NOMO-1 treated with dmso at 0.1 percent for 144 hours (cell line): Measurements from ENCODE around the gene CRELD2.
A peak's percentile ranks its signal among the peaks of the same experiment; 100 is the strongest.

Experiments
- DNase-seq: peaks from one replicate; lab custom pipeline; 2025; ENCODE audit not compliant: unreplicated experiment; lab: John Stamatoyannopoulos, UW

CRELD2 gene

GRCh38 chr22:49966041-49966773 is 47.8 kb downstream of the CRELD2 start:
- no peak for DNase-seq

- peak; percentile 64 for DNase-seq
Observed at GRCh38 chr22:49966774-49967705, 48.6 kb downstream of the CRELD2 start.

DNA sequence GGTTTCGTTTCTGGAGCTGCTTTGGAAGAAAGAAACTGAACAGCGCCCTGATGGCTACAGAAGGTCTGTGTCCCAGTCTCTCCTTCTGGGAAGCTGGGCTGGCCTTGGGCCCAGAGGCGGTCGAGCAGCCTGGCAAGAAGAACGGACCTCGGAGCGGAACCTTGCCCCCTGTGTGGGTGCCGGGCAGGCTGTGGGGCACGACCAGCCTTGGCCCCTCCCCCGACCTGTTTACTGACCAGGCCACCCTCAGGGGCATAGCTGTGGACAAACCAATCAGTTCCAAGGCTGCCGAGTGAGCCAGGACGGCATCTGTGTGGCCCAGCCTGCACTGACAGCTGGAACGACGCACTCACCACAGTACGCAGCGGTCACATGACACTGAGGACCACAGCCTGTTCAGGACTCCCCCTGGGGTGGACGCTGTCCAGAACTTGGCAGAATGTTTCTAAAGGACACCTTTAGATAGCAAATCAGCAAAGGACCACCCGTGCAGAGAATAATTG is 49.3 kb downstream of the CRELD2 start:
- DNase-seq = no peak

GRCh38 chr22:49968313-49968830 is 49.9 kb downstream of the CRELD2 start:
- DNase-seq = no peak

GRCh38 chr22:49968831-49969661 is 50.6 kb downstream of the CRELD2 start:
- DNase-seq = no peak

- DNase-seq = no peak
Observed at GRCh38 chr22:49969751-49970527, 51.5 kb downstream of the CRELD2 start.

DNA sequence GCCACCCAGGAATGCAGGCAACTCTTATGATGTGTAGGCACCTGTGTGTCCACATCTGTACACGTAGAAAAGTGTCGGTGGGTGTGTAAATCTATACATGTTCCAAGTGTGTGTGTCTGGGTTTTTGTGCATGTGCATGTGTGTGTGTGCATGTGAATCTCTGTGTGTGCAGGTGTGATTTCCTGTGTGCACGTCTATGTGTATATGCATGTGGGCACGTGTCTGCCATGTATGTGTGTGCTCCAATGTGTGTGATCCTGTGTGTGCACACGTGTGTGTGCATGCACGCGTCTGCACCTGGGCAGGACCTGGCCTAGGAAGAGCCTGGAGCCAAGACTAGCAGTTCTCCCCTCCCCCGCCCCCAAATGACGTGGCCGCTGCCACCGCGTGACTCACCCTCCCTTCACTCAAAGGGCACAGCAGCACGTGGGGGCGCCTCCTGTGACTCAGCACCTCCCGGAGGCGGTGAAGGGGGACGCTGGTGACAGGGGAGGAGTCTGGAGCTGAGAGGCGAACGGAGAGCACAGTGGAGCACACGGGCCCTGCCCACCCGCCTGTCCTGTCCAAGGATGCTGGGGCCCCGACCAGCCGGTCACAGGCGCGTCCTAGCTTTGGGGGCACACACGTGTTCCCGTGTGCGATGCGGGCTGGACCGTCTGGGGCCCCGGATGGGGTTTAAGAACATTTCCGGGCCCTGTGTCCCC is 52.2 kb downstream of the CRELD2 start:
- peak; percentile 98 for DNase-seq

DNA sequence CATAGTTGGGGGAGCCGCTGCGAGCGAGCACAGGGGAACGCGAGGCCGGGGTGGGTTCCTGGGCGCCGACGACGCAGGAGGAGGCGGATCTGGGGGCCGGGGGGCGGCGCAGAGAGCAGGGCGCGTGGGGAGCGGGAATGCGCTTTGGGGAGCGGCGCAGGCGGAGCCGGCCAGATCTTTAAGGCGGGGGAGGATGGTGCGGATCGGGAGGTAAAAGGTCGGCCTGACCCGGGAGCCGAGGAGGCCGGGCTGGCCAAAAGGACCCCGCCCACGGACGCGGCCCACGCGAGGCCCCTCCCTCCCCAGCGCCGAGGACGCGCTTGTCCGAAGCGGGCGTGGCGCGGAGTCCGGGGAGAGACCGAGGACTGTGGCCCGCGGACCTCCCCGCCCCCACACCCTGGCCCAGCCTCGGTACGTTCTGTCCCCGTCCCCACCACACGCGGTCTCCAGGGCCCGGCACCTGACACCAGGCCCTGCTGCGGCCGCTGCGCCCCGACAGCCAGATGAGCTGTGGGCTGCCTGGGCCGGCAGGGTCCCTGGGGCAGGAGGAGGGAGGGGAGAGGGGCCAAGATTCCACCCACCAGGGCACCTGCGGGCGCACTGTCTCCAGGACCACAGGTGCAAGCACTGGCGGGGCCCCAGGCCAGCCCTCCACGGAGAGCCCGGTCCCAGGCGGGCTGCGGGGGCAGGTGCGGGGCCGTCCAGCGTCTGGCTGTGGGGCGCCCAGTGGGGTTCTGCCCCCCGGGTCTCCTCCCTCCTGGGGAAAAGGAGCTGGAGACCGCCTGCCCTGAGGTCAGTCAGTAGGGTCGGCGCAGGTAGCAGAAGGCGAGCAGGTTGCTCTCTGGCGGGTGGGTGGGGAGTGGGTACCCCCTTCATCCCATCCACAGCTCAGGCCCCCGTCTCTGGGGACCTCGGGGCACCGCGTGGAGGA is 53.1 kb downstream of the CRELD2 start:
- DNase-seq = peak; percentile 54

DNA sequence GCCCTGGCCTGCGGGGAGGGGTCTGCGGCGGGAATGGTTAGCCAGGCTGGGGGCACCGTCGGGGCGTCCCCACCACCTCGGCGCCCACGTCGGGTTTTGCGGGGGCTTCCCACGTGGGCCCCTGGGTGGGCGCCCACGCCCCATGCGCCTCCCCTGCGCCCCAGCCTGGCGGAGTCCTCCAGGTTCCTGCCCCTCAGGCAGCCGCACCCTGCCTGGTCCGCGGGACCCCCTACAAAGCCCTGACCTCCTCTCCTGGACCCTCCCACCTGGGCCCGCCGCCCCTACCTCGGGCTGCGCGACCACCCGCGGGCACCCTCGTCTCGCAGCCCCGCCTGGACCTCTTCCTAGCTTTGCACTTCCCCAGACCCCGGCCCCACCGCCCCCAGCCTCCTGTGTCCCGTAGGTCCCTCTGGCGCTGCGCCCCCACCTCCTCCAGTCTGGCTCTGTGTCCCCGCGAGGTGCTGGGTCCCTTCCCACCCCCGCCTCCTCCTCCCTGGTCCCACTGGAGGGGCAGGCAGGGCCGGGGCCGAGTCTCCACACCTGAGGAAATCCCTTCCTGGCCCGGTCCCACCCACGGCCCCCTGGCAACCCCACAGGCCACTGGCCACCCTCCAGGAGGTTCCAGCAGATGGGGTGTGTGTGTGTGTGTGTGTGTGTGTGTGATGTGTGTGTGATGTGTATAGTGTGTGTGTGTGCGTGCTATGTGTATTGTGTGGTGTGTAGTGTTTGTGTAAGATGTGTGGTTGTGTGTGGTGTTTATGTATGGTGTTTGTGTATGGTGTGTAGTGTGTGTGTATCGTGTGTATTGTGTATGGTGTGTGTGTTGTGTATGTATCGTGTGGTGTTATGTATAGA is 54.0 kb downstream of the CRELD2 start:
- DNase-seq = no peak

DNA sequence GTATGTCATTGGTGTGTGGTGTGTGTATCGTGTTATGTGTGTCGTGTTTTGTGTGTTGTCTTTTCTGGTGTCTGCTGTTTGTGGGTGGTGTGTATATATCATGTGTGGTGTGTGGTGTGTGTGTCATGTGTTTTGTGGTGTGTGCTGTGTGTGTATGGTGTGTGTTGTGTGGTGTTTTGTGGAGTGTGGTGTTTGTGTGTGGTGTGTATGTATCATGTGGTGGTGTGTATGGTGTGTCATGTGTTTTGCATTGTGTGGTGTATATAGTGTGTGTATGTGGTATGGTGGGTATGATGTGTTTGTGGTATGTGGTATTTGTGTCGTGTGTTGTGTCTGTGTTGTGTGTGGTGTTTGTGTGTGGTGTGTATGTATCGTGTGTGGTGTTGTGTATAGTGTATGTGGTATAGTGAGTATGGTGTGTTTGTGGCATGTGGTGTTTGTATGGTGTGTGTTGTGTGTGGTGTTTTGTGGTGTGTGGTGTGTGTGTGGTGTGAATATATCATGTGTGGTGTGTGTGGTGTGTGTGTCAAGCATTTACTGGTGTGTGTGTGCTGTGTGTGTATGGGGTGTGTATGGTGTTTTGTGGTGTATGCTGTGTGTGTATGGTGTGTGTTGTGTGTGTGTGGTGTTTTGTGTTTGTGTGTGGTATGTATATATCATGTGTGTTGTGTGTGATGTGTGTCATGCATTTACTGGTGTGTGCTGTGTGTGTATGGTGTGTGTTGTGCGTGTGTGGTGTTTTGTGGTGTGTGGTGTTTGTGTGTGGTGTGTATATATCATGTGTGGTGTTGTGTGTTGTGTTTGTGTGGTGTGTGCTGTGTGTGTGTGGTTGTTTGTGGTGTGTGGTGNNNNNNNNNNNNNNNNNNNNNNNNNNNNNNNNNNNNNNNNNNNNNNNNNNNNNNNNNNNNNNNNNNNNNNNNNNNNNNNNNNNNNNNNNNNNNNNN is 54.9 kb downstream of the CRELD2 start:
- no peak for DNase-seq

DNA sequence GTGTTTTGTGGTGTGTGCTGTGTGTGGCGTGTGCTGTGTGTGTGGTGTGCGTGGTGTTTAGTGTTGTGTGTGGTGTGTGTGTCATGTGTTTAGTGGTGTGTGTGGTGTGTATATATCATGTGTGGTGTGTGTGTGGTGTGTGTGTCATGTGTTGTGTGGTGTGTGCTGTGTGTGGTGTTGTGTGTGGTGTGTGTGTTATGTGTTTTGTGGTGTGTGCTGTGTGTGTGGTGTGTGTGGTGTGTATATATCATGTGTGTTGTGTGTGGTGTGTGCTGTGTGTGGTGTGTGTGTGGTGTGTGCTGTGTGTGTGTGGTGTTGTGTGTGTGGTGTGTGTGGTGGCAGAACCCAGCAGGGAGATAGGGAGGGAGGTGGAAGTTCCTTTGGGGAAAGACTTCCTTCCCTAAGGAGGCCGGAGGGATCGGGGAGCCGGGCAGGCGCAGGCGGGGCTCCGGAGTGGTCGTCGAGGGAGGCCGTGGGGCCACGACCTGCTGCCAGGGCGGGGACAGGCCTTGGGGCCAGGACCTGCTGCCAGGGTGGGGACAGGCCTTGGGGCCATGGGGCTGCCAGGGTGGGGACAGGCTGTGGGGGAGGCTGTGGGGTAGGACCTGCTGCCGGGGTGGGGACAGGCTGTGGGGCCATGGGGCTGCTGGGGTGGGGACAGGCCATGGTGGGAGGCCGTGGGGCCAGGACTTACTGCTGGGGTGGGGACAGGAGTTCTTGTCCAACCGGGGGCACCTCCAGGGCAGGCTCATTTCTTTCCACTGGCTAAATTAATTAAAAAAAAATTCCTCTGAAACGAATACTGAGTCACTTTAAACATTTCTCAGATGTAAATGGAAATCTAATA is 57.3 kb downstream of the CRELD2 start:
- DNase-seq = no peak

DNA sequence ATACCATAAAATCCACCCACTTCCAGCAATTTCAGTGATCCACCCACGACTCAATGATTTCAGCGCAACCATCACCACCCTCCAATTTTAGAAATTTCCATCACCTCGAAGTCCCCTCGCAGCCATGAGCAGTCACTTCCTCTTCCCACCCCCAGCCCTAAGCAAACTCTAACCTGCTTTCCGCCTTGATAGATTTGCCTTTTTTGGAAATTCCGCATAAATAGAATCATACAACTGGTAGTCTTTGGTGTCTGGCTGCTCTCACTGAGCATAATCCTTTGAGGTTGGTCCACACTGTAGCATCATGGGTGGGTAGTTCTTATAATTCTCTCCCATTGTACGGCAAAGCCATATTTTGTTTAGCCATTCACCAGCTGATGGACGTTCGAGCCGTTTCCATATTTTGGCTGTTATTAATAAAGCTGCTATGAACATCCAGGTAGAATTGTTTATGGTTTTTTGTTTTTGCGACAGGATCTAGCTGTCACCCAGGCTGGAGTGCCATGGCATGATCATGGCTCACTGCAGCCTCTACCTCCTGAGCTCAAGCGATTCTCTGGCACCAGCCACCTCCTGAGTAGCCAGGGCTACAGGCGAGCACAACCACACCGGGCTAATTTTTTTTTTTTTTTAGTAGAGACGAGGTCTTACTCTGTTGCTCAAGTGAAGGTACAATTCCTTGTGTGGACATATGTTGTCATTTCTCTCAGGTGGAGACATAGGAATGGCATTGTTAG is 58.2 kb downstream of the CRELD2 start:
- peak; percentile 41 for DNase-seq
